HG02884 (cell line): ENCODE results near the gene PGLYRP3.

Source experiments
- ATAC-seq: cut with Tn5 transposase; IDR thresholded peaks from one replicate; pipeline ENCODE4 v1.9.1; 2021; ENCODE audit warnings: mild to moderate bottlenecking, moderate library complexity; ENCODE audit not compliant: unreplicated experiment

Gene PGLYRP3

GRCh38 chr1:153262462-153263157, 50.1 kb downstream of the PGLYRP3 start:
- ATAC-seq = no peak

- ATAC-seq = no peak
These were observed 50.7 kb downstream of the PGLYRP3 start for GRCh38 chr1:153262070-153262366.

GRCh38 chr1:153261281-153262069, 51.3 kb downstream of the PGLYRP3 start:
- no peak for ATAC-seq

GRCh38 chr1:153260585-153261280, 52.0 kb downstream of the PGLYRP3 start:
- no peak for ATAC-seq

GRCh38 chr1:153259387-153259786, 53.4 kb downstream of the PGLYRP3 start, which contains the start of gene LORICRIN:
Gene LORICRIN, plus strand, starts transcription at chr1:153259687. Its CDS starts 1,263 bp downstream, at chr1:153260950.
- no peak for ATAC-seq

GRCh38 chr1:153253693-153254092, 59.1 kb downstream of the PGLYRP3 start:
- no peak for ATAC-seq

- no peak for ATAC-seq
These were observed 59.7 kb downstream of the PGLYRP3 start for GRCh38 chr1:153253076-153253475.

- ATAC-seq = no peak
These were observed 60.8 kb downstream of the PGLYRP3 start for GRCh38 chr1:153251988-153252387.

GRCh38 chr1:153251562-153251961, 61.2 kb downstream of the PGLYRP3 start:
- no peak for ATAC-seq

- no peak for ATAC-seq
These were observed 61.7 kb downstream of the PGLYRP3 start for GRCh38 chr1:153251087-153251486.

- no peak for ATAC-seq
These were observed 62.6 kb downstream of the PGLYRP3 start for GRCh38 chr1:153250166-153250565.

GRCh38 chr1:153248176-153248879, 64.4 kb downstream of the PGLYRP3 start:
- no peak for ATAC-seq
